Measurements from ENCODE around the gene BRD9.

DNA sequence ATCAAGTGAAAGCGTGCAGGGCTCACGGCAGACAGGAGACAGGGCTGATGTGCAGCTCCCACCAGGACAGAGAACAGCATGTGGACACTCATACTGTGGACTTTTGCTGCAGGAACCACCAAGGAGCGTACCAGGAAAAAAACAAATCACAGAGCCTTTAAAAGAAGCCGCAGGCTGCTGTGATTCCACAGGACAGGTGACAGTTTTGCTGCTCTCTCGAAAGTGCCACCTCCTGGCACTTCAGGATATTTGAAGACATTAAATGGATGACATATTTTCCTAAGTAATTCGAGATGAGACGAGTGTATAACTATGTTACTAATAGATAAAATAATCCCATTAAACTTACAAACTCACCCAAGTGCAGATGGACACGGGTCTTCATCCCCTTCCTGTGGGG lies 71.1 kb downstream of the BRD9 start:
- no peak for TF ChIP-seq CTCF (IDR thresholded peaks at IDR 0.05)
- TF ChIP-seq POLR2A (IDR thresholded peaks at IDR 0.05): no peak

Data from right lobe of liver (tissue), 4 donors.